Stimulated activated CD4-positive, alpha-beta T cell treated with anti-CD3 and anti-CD28 coated beads, Interleukin-15, amount 100 ng/mL, for 1 hour (primary cell): ENCODE data around the gene PTPRN2.
"Not testable (repeated sequence)": the region's sequence is repeated elsewhere in the genome, so short reads cannot be mapped to it uniquely, and the experiment has no call there.

Source experiments
- DNase-seq, 2 donors: peaks; one replicate each; pipeline ENCODE4 v3.0.0-alpha.2; 2020; ENCODE audit warnings: low read depth in 1 of 2, low spot score in 1 of 2

The PTPRN2 gene

DNA sequence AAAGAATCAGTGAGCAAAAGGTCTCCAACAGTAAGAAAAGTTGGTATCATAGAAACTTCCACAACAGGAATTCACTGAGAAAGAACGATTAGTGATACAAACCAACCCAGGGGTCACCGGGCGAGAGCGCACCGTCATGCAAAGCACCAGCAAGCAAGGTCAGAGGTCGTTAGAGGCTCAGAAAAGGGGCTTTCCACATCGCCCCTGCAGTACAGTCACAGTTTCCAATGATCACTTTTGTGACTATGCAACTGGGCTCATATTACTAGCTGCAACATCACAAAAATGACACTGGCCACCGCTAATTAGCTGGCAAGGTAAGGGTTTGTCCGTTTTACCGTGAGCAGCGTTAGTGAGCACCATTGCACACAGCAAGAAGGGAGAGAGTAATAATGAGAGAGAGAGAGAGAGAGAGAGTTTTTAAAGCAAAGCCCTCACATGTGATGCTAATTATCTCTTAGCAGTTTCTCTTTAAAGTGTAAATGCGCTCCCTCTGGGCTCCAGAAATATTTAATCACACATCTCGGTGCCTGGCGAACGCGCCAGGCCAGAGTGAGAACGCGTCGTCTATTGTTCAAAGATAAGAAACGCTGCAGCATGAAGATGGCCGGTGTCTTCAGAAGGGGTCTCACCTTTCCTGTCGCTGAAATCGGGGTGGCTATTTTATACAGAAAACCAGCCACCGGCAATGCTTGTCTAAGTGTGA is 1013.4 kb downstream of the PTPRN2 start:
- DNase-seq = no peak

DNA sequence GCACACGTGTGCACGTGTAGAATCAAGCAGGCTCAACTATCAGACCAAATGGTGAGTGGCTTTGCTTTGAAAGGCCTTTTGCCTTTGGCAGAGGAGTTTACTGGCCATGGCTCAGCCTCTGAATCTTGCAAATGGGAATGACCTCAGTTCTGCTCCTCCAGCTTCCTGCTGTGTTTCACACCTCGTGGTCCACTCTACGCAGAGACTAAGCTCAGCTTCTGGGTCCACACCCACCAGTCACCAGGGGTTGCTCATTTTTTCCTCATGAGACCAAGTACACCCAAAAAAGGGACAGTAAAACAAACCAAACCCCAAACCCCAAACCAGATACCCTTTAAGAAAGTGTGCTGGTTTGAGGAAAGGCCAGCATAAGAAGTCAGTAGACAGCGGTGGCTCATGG is 1014.4 kb downstream of the PTPRN2 start:
- DNase-seq = no peak

DNA sequence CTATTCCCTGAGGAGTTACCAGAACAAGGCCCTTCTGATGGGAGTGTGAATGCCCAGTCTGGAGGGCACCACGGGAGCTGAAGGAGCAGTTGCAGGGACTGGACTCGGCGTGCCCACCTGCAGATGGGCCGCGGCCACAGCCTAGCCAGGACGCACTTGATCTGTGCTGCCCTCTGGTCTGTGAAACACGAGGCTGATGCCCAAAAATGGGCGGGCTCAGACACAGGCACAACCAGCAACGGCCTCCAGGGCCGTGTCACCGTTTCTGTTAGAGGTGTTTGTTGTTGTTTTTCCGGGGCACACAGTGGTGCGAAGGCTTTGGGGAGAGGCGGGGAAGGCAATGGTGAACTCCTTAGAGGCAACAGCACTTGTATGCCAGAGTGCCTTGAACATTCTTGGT is 1015.0 kb downstream of the PTPRN2 start:
- DNase-seq = no peak

DNA sequence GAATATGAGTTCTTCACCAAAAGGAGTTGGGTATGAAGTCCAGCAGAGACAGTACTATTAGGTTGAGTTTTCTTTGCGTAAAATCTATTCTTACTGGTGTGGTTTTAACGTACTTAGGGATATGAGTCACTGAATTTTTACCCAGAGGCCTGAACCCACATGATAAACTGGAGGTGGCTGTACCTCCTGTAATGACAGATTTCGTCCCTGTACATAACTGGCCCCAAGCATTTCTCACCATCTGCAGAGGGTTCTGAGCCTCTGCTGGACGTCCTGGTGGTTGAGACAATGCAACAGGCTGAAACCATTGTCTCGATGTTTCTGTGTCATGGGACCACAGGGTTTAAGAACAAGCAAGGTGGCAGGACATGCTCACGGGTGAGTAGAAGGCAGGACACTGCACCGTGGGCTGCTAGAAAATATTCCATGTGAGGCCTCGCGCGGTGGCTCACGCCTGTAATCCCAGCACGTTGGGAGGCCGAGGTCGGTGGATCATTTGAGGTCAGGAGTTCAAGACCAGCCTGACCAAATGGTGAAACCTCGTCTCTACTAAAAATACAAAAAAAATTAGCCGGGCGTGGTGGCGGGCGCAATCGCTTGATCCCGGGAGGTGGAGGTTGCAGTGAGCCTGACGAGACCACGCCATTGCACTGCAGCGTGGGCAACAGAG is 1017.0 kb downstream of the PTPRN2 start:
- no peak for DNase-seq

DNA sequence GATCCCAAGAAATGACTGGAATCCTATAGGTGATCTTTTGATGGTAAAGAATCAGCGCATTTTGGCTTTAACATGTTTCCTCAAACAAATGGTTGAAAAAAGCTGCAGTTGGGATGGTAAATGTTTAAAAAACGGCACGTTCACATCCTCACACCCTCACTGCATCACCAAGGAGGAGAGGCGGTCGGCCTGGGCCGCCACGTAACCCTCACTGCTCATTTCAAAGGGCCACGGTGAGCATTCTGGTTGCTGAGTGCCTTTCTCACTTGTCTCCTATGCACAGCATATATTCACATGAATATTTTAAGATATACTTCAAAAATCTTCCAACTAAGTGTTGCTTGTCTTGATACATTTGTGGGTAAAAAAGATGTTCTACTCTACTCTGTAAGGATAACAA is 1017.7 kb downstream of the PTPRN2 start:
- DNase-seq = no peak

DNA sequence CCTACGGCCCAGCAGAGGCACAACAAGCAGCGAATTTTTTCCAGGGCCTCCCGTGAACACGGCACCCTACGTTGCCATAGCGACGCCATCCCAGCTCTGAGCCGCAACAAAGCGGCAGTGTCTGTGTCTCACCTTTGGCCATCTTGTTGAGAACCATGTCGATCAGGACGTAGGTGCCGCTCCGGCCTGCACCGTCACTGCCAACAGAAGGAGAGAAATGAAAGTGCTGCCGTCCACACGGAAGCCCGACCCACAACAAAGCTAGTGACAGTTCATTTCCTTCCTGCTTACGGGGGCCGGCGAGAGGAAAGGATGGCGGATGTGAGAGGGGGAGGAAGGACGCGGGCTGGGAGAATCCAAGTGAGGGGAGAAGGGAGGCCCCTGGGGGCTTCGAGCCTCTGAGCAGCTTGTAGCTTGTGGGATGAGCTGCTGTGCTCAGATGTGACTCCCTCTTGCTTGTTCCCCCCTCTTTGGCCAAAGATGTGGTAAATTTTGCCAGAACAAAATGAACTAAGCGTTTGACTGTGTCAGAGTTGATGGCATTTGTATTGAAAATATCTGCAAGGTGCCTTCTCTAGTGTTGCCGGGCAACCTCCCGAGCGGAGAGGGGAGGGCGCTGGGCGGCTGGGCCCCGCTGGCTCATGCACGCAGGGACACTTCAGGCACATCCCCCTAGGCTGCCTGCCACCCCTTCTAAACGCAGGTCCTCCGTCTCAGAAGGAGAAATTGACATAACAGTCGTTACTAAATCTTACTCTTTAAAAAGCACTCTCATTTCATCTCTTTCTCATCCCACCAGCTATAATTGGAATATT is 1018.6 kb downstream of the PTPRN2 start:
- DNase-seq = peak; percentile 20 to 35

DNA sequence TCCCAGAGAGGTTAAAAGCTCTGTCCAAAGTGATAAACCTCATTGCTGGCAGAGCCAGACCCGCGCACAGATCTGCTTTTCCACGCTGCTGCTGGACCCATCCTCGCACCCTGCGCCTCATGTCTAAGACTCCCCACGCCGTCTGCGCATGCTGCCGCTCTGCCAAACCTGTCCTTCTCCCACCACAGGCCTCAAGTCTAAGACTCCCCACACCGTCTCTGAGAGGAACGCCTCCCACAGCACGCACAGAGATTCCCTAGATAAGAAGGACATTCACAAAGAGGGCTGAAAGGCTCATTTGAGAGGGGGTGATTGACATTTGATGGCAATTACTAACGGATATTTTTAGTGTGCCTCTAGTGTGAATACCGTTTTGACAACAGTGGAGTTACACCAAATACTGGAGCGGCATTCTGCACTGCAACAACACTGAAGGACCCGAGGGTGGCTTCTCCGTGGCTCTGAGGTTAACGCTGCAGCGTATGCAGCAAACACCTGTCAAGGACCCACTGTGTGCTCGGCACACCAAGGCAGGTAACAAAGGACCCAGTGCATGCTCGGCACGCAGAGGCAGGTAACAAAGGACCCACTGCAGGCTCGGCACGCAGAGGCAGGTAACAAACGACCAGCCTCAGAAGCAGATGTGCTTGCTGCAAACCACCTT is 1019.4 kb downstream of the PTPRN2 start:
- DNase-seq = no peak

DNA sequence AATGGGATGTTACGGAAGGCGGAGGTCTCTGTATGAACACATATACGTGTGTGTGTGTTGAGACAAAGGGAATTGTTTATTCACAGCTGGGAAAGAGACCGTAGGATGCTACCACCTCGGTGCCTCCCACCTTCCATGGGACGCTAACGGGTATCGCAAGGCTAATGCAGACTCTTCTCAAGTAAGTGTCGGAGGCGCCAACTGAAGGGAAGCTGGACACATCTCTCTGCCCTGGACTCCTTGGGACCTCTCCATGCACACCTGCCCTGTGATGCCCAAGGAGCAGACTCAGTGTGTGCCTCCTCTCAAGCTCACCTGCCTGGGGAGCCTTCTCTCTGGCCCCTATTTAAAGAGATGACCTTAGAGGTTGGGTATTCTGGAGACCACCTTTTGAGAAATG is 1020.0 kb downstream of the PTPRN2 start:
- no peak for DNase-seq

DNA sequence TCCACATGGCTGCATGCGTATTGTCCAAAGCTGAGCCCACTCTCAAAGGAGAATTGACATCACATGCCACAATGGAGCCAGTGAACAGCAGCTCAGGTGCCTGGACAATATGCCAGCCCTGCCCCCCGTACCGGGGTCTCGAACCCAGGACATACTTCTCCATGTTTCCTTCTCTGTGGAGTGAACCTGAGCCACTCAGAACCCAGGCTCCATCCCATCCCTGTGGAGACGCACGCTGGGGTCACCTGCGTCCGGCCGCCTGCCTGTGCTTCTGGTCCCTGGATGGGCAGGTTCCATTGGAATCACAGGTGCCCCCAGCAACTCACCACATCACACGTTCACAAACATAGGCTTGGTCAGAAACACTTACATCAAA is 1021.0 kb downstream of the PTPRN2 start:
- no peak for DNase-seq

DNA sequence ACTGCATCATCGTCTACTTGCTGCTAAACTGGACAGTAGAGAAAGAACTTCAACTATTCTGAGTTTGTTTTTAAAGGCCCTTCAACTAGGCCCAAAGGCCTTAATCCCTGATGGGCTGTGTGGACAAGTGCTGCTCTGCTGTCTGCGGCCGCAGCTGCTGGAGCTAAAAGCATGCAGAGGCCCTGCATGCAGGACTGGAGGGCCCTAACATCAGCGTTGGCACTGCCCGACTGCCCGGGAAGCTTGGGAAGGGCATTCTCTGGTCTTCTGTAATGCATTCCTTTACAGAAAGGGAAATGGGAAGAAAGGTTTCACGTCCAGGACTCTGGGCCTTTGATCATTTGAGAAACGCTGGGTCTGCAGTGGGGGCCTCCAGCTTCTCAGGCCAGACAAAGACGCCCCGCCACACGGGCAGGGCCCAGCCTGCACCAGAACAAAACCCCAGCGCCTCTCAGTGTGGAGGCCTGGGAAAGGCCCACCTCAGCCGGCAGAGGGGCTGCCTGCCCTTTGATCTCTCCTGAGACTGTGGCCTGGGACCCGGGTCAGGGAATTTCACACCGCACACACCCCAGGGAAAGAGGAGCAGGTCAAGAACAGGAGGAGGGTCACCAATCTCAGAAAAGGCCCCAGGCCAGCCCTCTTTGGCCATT is 1021.5 kb downstream of the PTPRN2 start:
- DNase-seq = no peak

DNA sequence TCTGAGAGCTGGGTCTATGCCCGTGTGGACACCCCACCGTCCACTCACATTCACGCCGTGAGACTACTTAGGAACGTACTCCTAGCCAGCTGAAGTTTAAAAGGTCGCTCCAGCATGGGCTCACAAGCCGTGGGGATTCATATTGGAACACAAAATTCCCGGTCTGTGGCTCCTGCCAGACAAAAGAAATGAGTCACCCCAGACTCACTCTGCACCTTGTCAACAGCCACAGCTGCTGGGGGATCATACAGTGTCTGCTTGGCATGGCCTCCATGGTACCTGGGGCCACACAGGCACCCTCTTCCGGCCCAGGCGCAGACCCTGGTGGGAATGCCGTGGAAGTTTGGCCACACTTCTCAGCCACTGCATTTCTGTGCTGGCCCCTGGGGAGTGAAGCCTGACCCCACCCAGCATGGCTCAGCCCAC is 1022.4 kb downstream of the PTPRN2 start:
- DNase-seq = no peak

DNA sequence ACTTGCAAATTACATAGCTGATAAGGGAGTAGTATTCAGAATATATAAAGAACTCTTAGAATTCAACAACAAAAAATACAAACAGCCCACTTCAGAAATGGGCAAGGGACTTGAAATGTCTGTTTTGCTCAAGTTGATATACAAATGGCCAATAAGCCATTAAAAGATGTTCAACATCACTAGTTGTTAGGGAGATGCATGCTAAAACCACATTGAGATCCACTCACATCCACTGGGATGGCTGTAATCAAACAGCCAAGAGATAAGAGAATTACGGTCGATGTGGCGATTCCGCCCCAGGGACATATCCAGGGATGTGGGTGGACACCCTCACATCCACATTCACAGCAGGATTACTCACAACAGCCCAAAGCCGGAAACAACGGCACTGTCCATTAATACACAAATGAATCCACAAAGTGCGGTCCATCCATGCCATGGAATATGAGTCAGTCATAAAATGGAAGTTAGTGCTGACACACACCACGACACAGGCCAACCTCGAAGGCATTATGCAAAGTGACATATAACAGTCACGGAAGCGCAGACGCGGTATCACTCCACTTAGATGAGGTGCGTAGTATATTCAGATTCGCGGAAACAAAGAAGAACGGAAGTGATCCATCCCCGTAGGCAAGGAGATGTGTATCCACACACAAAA is 1023.0 kb downstream of the PTPRN2 start:
- no peak for DNase-seq

DNA sequence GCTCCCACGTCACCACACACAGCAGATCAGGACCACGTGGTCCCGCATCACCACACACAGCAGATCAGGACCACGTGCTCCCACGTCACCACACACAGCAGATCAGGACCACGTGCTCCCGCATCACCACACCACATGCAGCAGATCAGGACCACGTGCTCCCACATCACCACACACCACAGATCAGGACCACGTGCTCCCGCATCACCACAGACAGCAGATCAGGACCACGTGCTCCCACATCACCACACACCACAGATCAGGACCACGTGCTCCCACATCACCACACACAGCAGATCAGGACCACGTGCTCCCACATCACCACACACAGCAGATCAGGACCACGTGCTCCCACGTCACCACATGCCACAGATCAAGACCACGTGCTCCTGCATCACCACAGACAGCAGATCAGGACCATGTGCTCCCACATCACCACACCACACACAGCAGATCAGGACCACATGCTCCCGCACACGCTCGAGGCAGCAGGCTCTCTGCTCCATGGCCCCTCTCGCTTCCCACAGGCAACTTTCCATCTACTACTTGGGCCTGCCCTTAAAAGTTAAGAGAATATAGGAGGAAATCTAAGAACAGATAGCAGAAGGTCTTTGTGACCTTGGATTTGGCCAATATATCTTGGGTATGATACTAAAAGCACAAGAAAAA is 1024.0 kb downstream of the PTPRN2 start:
- DNase-seq = not testable (repeated sequence)

DNA sequence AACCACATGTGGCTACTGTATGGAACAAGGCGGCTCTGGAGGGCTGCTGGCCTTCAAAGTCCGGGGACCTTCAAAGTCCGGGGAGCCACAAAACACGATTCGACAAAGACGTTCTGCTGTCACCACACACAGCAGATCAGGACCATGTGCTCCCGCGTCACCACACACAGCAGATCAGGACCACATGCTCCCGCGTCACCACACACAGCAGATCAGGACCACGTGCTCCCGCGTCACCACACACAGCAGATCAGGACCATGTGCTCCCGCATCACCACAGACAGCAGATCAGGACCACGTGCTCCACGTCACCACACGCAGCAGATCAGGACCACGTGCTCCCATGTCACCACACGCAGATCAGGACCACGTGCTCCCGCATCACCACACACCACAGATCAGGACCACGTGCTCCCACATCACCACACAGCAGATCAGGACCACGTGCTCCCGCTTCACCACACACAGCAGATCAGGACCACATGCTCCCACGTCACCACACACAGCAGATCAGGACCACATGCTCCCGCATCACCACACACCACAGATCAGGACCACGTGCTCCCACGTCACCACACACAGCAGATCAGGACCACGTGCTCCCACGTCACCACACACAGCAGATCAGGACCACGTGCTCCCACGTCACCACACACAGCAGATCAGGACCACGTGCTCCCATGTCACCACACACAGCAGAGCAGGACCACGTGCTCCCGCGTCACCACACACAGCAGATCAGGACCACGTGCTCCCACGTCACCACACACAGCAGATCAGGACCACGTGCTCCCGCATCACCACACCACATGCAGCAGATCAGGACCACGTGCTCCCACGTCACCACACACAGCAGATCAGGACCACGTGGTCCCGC is 1024.9 kb downstream of the PTPRN2 start:
- DNase-seq = not testable (repeated sequence)

DNA sequence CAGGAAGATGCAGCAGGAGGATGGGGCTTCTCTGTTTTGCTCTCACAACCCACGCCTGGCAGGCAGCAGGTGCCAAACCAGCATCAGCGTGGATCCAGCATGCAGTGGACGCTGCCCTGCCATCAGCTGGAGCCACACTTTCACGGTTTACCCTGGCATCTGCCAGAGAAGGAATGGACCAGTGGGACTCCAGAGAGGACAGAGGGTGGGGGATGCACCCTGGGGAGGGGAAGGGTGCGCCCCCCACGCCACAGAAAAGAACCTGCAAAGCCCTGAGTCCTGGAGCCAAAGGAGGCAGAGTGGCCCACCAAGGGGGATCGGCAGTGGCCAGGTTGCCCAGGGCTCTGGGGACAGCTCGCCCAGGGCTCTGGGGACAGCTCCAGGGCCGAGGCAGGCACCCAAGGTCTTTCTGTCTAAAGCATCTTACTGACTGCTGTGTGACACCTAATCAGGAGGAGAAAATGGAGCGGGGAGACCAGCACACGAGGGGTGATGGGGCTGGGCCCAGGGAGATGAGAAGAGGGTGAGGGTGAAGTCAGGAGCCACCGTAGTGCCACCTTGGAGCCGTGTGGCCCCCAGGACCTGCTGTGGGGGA is 1025.7 kb downstream of the PTPRN2 start:
- no peak for DNase-seq

DNA sequence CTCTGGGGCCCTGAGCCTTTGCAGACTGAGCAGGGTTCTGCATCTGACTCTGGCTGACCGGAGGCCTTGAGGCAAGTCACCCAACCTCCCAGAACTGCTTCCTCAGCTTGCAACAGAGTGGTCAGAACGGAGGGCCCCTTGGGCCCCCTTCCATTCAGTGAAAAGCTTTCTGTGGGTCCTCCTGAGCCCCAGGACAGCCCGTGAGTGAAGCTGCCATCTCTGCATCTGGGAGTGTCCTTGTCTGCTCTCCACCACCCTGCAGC is 1026.2 kb downstream of the PTPRN2 start:
- no peak for DNase-seq

DNA sequence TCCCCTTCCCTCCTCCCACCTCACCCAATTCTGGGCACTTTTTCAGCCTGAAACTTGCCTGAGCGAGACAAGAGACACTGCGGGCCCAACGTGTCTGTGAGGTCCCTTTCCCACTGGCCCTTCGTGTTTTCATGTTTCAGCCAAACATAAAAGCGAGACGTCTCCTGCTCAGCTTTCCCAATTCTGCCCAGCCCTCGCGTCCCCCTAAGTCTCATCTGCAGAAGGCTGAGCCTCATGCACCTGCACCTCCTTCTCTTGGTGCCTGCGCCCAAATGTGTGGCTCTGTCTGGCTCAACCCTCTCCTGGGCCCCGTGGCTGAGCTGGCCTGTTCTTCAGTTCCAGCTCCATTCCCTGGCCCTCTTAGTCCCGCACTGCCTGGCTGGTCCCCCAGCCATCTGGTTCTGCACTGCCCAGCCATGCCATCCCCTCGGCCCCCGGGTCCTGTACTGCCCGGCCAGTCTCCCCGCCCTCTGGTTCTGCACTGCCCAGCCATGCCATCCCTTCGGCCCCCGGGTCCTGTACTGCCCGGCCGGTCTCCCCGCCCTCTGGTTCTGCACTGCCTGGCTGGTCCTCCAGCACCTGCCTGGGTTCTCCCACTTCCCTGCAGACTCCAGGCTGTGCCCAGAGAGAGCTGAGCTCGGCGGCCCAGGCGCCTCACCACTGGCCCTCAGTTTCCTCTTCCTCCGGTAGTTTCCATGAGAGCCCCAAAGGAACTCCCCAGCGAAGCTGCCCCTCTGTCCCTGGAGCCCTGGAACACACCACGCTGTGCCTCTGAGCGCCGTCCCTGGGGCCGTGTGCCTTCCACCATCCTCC is 1026.7 kb downstream of the PTPRN2 start:
- DNase-seq = no peak

DNA sequence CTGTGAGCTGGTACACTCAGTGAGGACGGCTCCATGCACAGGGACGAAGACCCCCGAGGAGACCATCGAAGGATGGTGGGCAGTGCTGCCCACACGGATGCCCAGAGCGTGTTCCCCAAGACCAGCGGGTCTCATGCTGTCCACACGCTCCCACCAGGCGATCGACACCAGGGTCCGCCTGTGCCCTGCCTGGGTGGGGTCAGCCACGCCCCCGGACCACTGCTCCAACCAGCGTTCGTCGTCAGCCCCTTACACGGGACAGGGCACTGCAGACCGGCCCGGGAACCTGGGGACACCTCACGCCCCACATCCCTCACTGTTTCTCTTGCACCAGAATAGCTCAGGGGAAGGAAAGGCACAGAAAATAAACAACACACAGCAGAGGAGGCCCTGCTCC is 1027.4 kb downstream of the PTPRN2 start:
- DNase-seq = no peak
